ENCODE results near the gene C16orf95. TPM values are rescaled to one million over a fixed set of nuclear protein-coding genes. Genes with fewer than 3 reads are reported as not detected.

Gene C16orf95
- total and polyA plus RNA-seq, 4 donors = 0.48 to 4.3 (median 2.1) TPM

DNA sequence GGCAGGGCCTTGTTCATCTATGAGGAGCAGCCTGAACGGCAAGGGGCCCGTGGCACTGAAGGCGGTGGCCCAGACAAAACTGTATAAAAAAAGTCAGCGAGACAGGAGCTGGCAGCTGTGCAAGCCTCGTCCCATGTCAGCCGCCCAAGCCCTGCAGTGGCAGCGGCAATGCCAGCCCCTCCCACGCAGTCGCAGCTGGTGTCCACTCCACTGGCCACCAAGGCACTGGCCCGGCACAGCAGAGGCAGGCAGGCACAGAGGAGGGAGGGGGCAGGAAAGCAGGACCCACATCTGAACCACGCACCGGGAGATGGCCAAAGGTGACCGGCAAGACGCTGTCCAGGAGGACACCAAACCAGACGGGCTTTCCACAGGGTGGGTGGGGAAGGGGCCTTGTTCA lies 15.9 kb upstream of the C16orf95 start:
- no peaks in the 10 kb centered on the region for H3K9me3 ChIP-seq (ENCODE audit: control insufficient read depth in 4 of 4, insufficient read depth in 3 of 4, low read length in 3 of 4)
- peaks cover 0 to 71% (median 10%) of the 10 kb centered on the region in 4 donors for H3K36me3 ChIP-seq (ENCODE audit: control insufficient read depth in 4 of 4, insufficient read depth in 4 of 4, low read length in 4 of 4)
- ATAC-seq (ENCODE audit: insufficient read depth, low FRiP score) = no peak
- TF ChIP-seq, protein P1, sequence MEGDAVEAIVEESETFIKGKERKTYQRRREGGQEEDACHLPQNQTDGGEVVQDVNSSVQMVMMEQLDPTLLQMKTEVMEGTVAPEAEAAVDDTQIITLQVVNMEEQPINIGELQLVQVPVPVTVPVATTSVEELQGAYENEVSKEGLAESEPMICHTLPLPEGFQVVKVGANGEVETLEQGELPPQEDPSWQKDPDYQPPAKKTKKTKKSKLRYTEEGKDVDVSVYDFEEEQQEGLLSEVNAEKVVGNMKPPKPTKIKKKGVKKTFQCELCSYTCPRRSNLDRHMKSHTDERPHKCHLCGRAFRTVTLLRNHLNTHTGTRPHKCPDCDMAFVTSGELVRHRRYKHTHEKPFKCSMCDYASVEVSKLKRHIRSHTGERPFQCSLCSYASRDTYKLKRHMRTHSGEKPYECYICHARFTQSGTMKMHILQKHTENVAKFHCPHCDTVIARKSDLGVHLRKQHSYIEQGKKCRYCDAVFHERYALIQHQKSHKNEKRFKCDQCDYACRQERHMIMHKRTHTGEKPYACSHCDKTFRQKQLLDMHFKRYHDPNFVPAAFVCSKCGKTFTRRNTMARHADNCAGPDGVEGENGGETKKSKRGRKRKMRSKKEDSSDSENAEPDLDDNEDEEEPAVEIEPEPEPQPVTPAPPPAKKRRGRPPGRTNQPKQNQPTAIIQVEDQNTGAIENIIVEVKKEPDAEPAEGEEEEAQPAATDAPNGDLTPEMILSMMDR (IDR thresholded peaks at IDR 0.05; ENCODE audit: control extremely low read depth, extremely low read depth) = no peak
- H3K9ac ChIP-seq (ENCODE audit: insufficient read depth in 1 of 2, low read length in 2 of 2) = no peak overlapping the region
- WGBS, 2 donors = 95 to 96% methylated on average over 15 of the region's 15 CpGs
- no peak for DNase-seq
- H3K4me1 ChIP-seq (ENCODE audit: control insufficient read depth in 5 of 5, insufficient read depth in 5 of 5, low read length in 5 of 5) = no peaks in the 10 kb centered on the region
- H3K27me3 ChIP-seq (ENCODE audit: control insufficient read depth in 3 of 3, insufficient read depth in 3 of 3, low read length in 2 of 3) = no peaks in the 10 kb centered on the region
- H3K4me3 ChIP-seq = no peak overlapping the region
- H3K27ac ChIP-seq (ENCODE audit: low read depth in 1 of 2, low read length in 1 of 2) = no peak overlapping the region

DNA sequence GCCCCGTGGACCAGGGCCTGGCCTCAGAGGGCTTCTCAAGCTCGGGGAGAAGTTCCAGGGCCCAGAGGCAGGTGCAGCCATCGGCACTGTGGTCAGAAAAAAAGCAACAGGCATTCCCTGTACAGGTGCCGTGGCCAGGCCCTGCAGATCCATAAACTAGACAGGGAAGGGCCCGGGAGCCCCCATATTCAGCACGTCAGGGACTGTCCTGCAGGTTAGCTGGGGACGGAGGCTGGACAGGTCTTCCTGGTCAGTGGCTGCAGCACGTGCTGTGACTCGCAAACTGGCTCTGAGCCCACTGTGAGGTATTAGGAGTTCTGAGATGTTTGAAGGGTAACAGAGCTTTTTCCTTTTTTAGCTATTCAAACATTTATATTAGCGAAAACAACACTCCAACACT lies 15.0 kb upstream of the C16orf95 start:
- TF ChIP-seq, protein P1 (IDR thresholded peaks at IDR 0.05; ENCODE audit: control extremely low read depth, extremely low read depth) = no peak
- no peak overlapping the region for H3K4me3 ChIP-seq
- no peaks in the 10 kb centered on the region for H3K4me1 ChIP-seq (ENCODE audit: control insufficient read depth in 5 of 5, insufficient read depth in 5 of 5, low read length in 5 of 5)
- no peaks in the 10 kb centered on the region for H3K27me3 ChIP-seq (ENCODE audit: control insufficient read depth in 3 of 3, insufficient read depth in 3 of 3, low read length in 2 of 3)
- WGBS, 2 donors = 86 to 92% methylated on average over 10 of the region's 10 CpGs
- no peak overlapping the region for H3K27ac ChIP-seq (ENCODE audit: low read depth in 1 of 2, low read length in 1 of 2)
- DNase-seq = no peak
- no peak overlapping the region for H3K9ac ChIP-seq (ENCODE audit: insufficient read depth in 1 of 2, low read length in 2 of 2)
- H3K9me3 ChIP-seq (ENCODE audit: control insufficient read depth in 4 of 4, insufficient read depth in 3 of 4, low read length in 3 of 4) = no peaks in the 10 kb centered on the region
- H3K36me3 ChIP-seq (ENCODE audit: control insufficient read depth in 4 of 4, insufficient read depth in 4 of 4, low read length in 4 of 4) = peaks cover 0 to 71% (median 10%) of the 10 kb centered on the region in 4 donors
- ATAC-seq (ENCODE audit: insufficient read depth, low FRiP score) = no peak

DNA sequence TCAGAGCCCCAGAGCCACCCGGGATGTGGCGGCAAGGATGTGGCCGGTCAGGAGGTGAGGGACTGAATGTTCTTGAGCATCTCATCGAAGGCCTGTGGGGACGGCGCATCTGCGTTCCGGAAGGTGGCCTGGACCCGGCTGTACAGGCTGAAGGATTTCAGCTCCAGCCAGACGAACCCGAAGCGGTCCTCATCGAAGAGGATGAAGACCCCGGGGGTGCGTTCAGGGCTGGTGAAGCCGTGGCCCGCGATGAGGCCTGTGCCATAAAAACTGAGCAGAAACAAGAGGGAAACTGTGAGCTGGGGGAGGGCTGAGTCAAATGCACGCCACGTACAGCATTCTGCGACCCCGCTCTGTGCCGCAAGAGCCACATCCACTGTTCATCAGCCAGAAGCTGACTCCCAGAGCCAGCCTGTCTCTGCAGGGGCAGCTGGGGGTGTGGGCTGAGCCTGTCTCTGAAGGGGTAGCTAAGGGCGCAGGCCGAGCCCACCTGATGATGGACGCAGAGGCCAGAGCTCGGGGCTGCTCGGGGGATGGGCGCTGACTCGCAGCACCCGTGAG lies 14.1 kb upstream of the C16orf95 start:
- Histone ChIP-seq H3K4me1 (ENCODE audit: control insufficient read depth in 5 of 5, insufficient read depth in 5 of 5, low read length in 5 of 5) (peaks cover 0 to 4% (median 0%) of the 10 kb centered on the region in 5 donors), H3K4me3 (no peak overlapping the region), H3K9me3 (ENCODE audit: control insufficient read depth in 4 of 4, insufficient read depth in 3 of 4, low read length in 3 of 4) (no peaks in the 10 kb centered on the region), H3K27ac (ENCODE audit: low read depth in 1 of 2, low read length in 1 of 2) (no peak overlapping the region), H3K9ac (ENCODE audit: insufficient read depth in 1 of 2, low read length in 2 of 2) (no peak overlapping the region), H3K27me3 (ENCODE audit: control insufficient read depth in 3 of 3, insufficient read depth in 3 of 3, low read length in 2 of 3) (no peaks in the 10 kb centered on the region), H3K36me3 (ENCODE audit: control insufficient read depth in 4 of 4, insufficient read depth in 4 of 4, low read length in 4 of 4) (peaks cover 0 to 69% (median 10%) of the 10 kb centered on the region in 4 donors)
- TF ChIP-seq, protein P1 (IDR thresholded peaks at IDR 0.05; ENCODE audit: control extremely low read depth, extremely low read depth) = no peak
- 93 to 96% methylated on average over 31 of the region's 31 CpGs for WGBS, 2 donors
- no peak for DNase-seq
- ATAC-seq (ENCODE audit: insufficient read depth, low FRiP score) = no peak

DNA sequence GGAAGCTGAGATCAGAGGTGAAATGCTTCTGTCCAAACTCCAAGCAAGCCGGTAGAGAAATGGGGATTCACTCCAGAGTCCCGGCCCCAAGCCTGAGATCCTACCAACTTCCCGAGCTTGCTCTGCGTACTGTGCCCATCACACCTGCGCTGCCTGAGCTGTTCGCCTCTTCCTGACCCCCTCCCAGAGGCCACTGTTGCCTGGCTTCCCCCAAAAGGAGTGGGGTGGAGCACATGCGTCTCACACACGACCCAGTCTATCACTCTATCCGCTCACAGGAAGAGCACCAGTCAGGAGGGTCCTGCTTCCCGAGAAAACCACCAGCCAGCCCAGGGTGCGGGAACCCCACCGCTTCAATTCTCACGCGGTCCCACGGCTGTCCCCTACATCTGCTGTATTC lies 13.5 kb upstream of the C16orf95 start:
- H3K4me3 ChIP-seq = no peak overlapping the region
- H3K27me3 ChIP-seq (ENCODE audit: control insufficient read depth in 3 of 3, insufficient read depth in 3 of 3, low read length in 2 of 3) = no peaks in the 10 kb centered on the region
- WGBS, 2 donors = 88 to 97% methylated on average over 15 of the region's 15 CpGs
- TF ChIP-seq, protein P1 (IDR thresholded peaks at IDR 0.05; ENCODE audit: control extremely low read depth, extremely low read depth) = no peak
- DNase-seq (no peak), ATAC-seq (ENCODE audit: insufficient read depth, low FRiP score) (no peak)
- H3K9ac ChIP-seq (ENCODE audit: insufficient read depth in 1 of 2, low read length in 2 of 2) = no peak overlapping the region
- no peaks in the 10 kb centered on the region for H3K9me3 ChIP-seq (ENCODE audit: control insufficient read depth in 4 of 4, insufficient read depth in 3 of 4, low read length in 3 of 4)
- H3K36me3 ChIP-seq (ENCODE audit: control insufficient read depth in 4 of 4, insufficient read depth in 4 of 4, low read length in 4 of 4) = peaks cover 0 to 62% (median 10%) of the 10 kb centered on the region in 4 donors
- H3K4me1 ChIP-seq (ENCODE audit: control insufficient read depth in 5 of 5, insufficient read depth in 5 of 5, low read length in 5 of 5) = peaks cover 0 to 7% (median 0%) of the 10 kb centered on the region in 5 donors
- no peak overlapping the region for H3K27ac ChIP-seq (ENCODE audit: low read depth in 1 of 2, low read length in 1 of 2)

Measured in lung (tissue), 12 donors.